SH-SY5Y (cell line): ENCODE results near the gene MARK2.

ENCODE experiments used
- GATA2 ChIP-seq: IDR thresholded peaks from 2 replicates; pipeline ENCODE4 v1.6.1; 2011; ENCODE audit warnings: mild to moderate bottlenecking, low read depth, low read length
- GATA3 ChIP-seq: IDR thresholded peaks from 2 replicates; pipeline ENCODE4 v1.6.1; 2011; ENCODE audit warnings: low read depth, mild to moderate bottlenecking, low read length, moderate library complexity

MARK2 gene

DNA sequence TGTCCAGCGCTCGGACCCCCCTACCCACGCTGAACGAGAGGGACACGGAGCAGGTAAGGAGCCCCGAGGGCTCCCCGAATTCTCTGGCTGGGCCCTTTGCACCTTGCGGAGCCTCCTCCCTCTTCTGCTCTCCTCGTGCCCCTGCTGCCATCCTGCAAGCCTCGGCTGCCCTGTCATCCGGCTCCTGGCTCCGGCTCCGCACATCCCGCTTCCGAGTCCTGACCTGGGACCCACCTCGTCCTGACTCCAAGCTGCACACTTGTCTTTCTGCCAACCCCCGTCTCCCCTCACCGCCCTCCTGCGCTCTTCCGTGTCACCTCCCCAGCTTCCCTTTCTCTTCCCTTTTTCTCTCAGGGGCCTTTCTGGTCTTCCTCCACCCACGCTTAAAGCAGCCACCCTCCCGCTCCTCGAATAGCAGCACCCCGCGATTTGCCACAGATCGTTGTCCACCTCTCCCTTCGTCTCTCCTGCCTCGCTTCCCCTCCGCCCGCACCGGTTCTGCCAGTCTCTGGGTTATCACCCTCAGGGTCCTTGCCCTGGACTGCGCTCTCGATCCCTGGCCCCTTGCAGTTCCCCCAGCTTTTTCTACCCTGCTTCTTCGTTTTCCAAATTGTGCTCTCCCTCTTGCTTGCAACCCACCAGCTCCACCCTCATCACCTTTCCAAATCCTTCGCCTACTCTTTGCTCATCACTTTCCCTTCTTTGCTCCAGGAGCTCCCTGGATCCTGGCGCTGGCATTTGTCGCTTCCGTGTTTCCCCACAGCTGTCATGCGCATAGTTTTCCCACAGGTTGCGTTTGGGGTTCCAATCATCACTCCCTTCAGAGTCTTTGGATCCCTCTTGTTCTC, 822 bp downstream of the MARK2 start:
- no peak for TF ChIP-seq GATA3
- no peak for TF ChIP-seq GATA2

- no peak for TF ChIP-seq GATA2
- no peak for TF ChIP-seq GATA3
Observed at GRCh38 chr11:63840356-63841060, 1.6 kb downstream of the MARK2 start.

DNA sequence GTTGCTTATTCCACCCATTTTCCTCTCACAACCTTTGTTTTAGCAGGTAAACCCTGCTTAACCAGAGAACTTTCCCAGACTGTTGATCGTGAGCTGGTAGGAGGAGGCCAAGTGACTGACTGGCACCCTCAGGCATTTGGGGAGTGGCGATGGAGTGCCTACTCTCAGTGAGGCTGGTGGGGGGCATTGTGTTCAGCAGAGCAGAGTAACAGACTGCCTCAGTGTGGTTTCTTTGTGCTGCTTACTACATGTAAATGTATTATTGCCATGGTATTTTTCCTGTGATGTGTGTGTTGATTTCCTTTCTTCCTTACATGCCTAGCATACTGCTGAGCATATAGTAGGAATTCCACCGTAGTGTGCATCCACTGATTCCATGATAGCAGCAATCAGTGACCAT, 2.6 kb downstream of the MARK2 start:
- TF ChIP-seq GATA3 (no peak), GATA2 (no peak)

DNA sequence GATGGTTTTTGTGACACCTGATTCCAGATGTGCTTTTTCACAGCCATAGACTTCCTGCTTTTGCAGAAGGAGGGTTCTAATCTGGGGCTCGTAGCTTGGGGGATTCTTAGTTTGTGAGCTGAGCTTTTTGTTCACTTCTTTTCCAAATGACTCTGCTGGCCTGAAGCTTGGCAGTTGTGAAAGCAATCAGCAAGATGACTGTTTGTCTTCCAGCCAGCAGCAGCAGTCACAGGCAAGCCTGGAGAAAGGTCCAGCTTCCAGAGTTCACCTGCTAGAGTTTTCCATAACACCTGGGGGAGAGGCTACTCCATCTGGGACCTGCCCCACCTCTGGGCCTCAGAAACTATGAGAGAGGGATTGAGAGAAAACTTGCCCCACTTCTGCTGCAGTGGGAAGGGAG, 4.1 kb downstream of the MARK2 start:
- TF ChIP-seq GATA3 (no peak), GATA2 (no peak)

- TF ChIP-seq GATA2 (no peak), GATA3 (no peak)
Observed at GRCh38 chr11:63844836-63845235, 5.9 kb downstream of the MARK2 start.

DNA sequence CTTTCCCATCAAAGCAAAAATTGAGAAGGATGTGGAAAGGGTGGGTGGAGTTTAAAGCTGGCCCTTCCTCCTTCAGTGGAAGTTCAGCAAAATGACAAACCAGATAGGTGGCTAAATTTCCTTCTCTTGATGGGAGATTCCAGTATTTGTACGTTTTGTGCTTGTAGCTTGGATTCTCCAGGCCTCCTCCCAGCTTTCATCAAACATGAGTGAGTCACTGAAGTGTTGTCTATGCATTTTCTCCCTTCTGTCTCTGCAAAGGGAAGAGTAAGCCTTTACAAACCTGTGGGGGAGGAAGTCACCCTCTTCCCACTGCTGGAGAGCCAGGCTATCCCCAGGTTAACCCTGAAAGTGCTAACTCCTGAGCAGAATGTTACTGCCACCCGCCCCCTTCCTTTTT, 6.4 kb downstream of the MARK2 start:
- TF ChIP-seq GATA2: no peak

DNA sequence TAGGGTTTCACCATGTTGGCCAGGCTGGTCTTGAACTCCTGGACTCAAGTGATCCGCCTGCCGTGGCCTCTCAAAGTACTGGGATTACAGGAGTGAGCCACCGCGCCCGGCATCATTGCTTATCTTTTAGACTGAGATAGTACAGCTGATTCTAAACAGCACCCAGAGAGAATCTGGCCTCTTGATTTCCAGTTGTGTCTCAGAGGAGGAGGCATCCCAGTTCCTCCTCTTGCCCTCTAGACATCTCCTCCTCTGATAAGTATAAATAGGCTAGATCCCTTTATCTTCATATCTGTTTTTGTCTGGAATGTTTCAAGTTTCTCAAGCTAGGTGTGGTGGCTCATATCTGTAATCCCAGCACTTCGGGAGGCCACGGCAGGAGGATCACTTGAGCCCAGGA, 7.0 kb downstream of the MARK2 start:
- no peak for TF ChIP-seq GATA2
- no peak for TF ChIP-seq GATA3

DNA sequence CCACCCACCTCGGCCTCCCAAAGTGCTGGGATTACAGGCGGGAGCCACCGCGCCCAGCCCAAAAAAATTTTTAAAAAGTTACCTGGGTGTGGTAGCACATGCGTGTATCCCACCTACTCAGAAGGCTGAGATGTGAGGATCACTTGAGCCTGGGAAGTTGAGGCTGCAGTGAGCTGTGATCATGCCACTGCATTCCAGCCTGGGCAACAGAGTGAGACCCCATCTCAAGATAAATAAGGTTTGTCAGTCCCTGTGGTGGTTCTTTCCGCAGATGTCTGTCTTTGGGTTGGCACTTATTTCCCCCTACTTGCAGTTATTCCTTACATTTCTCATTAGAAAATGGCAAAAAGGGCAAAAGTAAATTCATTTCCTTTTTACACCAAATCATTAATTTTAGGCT, 8.0 kb downstream of the MARK2 start:
- TF ChIP-seq GATA3: no peak
- TF ChIP-seq GATA2: no peak

DNA sequence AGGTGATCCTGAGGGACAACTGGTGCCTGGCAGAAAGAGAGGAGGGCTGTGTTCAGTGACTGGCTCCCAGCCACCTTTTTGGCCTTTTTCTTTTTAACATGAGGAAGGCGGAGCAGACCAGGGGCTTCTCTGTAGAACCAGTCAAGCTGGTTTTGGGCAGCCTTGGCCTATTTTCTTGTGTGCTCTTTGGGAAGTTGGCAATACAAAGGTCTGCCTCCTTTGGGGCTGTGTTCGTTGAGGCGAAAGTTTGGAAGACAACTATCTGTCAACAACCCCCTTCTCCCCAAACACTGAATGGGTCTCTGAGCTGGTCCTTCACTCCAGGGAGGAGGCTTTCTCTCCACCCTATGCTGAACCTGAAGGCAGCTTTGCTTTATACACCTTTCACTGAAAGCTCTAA, 8.5 kb downstream of the MARK2 start:
- TF ChIP-seq GATA3 (no peak), GATA2 (no peak)

DNA sequence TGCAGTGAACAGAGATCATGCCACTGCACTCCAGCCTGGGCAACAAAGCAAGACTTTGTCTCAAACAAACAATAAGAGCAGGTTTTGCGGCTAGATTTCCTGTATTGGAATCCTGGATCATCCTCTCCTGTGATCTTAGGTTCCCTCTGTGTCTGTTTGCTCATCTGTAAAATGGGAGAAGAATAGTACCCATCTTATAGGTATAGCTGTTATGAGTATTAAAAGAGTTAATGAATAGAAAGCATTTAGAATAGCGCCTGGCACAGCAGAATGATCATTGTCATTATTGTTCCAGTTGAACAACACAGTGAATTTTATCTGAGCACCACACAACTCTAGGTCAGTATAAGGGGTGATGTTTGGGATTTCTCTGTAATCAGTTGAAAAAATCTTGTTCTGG, 10.8 kb downstream of the MARK2 start:
- no peak for TF ChIP-seq GATA3

GRCh38 chr11:63850920-63851319, 12.0 kb downstream of the MARK2 start:
- TF ChIP-seq GATA3 (no peak), GATA2 (no peak)

DNA sequence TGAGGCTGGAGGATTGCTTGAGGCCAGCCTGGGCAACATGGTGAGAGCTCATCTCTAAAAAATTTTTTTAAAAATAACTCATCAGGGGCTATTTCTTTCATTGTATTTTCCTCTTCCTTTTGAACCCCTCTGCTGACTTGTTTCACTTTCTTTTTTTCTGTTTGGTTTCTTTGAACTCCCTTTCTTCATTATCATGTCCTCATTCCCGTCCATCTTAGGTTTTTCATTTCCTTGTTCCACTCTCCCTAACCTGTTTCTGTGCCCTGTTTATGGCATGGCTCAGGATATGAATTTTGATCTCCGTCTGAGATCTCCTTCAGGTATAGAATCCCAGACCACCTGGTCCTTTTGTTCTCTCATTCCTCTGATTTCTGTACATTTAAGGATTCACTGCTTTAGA, 12.5 kb downstream of the MARK2 start:
- TF ChIP-seq GATA3: no peak
- no peak for TF ChIP-seq GATA2

DNA sequence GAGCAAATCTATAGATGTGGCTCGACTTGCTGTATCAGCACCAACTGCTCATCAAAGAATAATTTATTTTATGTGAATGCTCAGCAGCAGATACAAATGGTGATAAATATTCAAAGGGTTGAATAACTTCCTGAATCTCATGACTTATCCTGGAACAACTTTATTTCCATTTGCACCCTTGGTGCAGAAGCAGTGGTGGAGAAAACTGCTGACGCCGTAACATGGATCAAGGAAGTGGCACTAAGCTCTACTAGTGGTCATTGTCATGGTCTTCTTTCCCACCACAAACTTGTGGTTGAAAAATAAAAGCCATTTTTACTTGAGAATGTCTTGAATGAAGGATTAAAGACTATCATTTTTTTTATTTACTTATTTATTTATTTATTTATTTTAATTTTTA, 14.6 kb downstream of the MARK2 start:
- TF ChIP-seq GATA3: no peak
- TF ChIP-seq GATA2: no peak

GRCh38 chr11:63854696-63855095, 15.8 kb downstream of the MARK2 start:
- no peak for TF ChIP-seq GATA3
- no peak for TF ChIP-seq GATA2

GRCh38 chr11:63855975-63856374, 17.1 kb downstream of the MARK2 start:
- TF ChIP-seq GATA3 (no peak), GATA2 (no peak)
